Iris pigment epithelial cell (primary cell): ENCODE results near the gene KIAA0930.
"Not testable (repeated sequence)": the region's sequence is repeated elsewhere in the genome, so short reads cannot be mapped to it uniquely, and the experiment has no call there.

Source experiments
- DNase-seq: peaks from one replicate; pipeline ENCODE4 v3.0.0-alpha.2; 2011; ENCODE audit warnings: low read depth

The KIAA0930 gene

DNA sequence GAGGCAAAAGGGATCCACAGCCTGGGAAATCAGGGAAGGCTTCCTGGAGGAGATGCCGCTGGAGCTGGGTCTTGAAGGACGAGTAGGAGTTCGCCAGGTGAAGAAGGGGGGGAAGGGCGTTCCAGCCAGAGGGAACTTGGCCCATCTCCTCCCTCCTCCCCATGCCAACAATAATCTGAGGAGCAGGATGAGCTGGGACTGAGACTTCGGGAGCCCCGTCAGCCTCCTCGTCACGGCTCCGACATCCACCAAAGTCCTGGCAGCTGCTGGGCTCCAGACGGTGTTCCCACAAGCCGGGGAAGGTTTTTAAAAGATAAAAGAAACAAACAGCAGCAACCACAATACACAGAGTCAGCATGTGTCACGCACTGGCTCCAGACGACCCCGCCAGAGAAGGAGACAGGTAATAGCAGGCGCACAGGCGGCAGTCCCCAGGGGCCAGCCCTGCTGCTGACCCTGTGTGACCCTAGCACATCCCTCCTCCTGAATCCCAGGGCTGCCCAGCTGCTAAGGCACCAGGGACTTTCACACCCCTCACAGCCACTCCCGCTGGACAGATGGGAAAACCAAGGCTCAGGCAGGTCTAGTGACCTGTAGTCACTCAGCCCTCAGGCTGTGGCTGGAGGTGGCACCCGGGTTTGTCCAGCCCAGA lies 39.7 kb downstream of the KIAA0930 start:
- DNase-seq = peak; percentile 92

DNA sequence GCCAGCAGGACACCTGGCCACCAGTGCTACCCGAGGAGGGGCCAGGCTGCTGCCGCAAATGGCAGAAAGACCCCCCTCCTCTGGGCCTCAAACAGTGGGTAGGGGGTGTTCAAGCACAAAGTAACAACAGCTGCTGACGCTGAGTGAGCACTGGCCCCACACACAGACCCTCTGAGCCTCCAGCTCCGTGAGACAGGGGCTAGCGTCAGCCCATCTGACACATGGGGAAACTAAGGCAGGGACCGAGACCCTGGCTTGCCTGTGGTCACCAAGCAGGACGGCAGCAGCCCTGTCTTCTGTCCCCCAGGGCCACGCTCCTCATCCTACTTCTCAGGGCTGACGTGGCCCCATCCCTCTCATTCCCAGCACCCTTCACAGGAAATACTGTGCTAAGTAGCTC lies 40.5 kb downstream of the KIAA0930 start:
- DNase-seq = no peak

DNA sequence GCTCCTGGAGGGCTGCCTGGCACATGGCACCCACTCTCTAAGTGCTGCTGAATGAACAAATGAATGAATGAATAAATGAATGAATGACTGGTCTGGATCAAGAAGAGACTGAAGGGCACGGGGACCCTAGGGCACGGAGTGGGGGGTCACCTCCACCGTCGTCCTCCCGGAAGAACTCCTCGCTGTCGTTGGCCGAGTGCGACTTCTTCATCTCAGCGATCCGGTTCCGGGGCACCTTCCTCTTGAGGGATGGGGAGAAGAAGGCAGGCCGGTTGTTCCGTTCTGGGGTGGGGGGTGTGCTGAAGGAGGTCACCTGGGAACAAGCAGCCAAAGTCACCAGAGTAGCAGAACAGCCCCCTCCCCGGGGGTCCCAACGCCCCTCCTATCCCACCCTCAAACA lies 41.0 kb downstream of the KIAA0930 start:
- DNase-seq = no peak

DNA sequence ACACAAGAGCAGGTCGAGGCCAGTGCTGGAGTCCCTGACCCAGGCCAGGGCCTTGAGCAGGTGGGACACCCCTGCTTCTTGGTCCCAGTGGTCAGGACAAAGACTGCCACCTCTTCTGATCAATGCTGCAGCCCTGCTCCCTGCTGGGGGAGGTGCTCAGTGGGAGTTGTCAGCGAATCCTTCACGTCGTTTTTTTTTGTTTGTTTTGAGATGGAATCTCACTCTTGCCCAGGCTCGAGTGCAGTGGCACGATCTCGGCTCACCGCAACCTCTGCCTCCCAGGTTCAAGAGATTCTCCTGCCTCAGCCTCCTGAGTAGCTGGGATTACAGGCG lies 42.3 kb downstream of the KIAA0930 start:
- DNase-seq = no peak

DNA sequence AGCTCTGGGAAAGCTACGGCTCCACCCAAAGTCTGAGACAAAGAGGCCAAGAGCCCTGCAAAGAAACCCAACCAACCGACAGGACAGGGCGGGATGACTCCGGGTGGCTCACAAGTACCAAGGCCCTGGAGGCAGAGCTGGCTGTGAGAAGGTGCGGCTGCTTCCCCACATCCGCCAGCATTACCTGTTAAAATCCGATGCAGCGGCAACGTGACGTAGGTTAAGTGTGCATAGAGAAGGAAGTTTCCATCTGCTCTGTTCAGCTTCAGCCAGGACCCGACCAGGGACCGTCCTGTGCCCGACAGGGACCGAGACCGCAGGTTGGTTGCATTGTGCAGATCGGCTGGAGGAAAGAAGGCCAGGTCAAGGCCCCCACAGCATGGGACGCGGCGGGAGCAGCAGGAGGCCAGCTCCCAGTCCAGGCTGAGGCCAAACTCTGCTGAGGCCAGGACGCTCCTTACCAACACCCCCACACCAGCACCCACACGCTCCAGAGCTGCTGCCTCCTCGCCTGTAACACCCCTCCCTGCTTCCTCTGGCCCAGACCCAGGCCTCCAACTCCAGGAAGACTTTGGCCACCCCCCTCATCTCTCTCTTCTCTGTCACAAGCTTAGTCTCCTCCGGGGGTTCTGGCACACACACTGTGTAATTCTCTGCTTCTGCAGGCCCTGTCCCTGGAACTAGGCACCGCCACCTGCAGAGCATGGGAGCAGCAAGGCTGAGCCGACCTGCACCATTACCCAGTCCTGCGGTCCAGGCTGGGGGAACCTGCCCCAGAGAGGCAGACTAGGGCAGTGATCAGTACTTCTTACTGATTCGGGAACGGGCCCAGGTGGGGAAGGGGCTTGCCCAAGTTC lies 42.9 kb downstream of the KIAA0930 start:
- no peak for DNase-seq

DNA sequence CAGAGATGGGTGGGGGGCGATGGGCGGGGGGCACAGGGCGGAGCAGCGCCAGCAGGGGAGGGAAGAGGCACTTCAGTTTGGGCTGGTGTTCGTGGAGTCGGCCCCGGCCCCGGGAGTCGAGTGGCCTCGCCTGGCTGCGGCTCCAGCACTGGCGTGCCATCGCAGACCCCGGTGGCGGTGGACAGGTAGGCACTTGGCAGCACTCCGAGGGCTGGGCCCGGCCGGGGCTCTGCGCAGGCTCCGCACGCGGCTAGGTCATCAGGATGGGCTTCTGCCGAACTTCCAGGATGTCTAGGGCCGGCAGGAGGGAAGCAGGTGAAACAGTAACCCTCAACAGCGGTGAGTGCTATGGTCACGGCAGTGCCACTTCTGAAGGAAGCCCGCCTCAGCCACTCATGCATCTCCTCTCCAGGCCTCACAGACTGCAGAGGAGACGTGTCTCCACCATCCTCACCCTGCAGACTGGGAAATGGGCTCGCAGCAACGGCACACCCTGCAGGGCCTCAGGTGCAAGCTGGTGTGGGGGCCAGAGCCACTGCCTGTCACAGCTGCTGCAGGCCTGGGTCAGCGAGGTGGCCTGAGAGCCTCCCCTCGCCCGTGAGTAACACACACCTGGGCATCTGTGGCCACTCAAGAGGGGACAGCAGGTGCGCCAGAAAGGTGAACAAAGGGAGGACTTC lies 43.6 kb downstream of the KIAA0930 start:
- no peak for DNase-seq

DNA sequence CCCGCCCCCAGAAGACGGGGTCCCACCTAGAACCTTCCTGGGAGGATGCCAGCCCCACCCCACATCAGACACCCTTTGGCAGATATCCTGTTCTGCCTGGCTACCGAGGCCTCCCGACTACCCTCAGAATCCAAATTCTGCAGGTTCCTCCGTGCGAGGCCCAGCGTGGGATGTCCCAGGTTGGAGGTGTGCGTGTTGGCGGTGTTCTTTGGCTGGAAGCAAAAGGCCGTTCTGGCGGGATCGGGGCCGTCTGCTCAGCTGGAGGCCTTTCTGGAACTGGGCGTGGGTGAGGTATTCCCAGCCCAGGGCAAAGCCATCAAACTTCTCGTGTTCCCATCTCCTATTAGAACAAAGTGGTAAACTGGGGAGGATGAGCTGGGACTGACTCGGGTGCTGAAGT lies 44.4 kb downstream of the KIAA0930 start:
- no peak for DNase-seq

DNA sequence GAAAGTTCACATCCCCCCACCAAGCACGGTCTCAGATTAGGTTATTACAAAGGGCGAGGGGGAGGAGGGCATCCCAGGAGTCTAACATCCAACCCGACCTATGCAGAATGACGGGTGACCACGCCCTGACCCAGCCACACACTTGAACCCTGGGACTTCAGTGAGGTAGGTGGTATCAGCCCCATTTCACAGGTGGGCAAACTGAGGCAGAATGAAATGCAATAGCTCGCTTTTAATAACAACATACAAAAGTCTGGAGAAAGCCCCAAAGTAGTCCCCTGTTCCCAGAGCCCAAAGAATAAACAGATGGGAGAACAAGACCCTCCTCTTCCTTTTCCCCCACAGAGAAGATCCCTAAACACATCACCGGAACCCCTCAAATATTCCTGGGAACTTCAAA lies 45.1 kb downstream of the KIAA0930 start:
- DNase-seq = no peak

DNA sequence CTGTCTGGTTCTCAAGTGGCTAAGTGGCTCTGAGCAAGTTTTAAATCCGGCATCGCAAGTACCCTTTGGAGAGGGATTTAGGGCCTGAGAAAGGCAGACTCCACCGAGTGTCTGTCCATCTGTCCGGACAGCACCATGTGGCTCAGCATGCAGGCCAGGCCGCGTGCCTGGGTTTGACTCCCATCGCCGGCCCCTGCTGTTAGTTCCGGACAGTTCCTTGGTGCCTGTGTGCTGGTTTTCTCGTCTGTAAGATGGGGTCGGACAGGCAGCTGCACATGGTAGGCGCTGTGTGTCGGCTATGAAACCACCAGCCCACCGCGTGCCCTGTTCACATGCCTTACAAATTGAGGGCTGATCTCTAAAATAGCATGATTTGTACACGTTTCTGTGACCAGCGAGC lies 46.0 kb downstream of the KIAA0930 start:
- DNase-seq = no peak

DNA sequence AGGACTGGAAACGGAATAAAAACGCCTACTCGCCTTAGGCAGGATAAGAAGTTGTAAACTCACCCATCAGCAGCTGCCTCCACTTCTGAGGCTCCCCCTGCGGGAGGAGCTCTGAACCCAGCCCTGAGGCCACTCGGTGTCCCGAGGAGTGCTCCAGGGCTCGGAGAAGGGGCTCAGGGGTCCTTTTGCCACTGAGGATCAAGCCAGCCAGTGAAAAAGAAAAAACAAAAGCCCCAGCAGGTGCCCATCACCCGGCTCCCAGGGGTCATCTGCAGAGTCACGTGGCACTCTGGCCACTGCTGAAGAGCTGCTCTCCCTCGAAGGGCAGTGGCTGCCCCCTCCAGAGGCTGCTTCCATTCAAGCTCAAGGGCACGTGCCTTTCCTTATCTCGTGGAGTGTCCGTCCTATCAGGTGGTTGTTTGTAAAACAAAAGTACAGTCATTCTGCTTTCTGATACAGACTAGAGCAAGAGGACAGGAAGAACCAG lies 48.0 kb downstream of the KIAA0930 start:
- no peak for DNase-seq

DNA sequence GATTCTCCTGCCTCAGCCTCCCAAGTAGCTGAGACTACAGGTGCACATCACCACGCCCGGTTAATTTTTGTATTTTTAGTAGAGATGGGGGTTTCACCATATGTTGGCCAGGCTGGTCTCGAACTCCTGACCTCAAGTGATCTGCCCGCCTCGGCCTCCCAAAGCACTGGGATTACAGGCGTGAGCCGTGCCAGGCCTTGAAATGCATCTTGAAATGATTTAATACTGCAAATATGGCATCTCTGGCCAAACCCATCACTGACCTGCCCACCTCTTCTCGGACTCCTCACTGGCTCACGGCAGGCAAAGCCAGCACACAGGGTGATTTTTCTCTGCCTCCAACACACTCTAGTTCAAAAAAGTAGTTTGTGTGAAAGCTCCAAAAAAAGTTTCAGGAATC lies 48.9 kb downstream of the KIAA0930 start:
- DNase-seq = not testable (repeated sequence)

DNA sequence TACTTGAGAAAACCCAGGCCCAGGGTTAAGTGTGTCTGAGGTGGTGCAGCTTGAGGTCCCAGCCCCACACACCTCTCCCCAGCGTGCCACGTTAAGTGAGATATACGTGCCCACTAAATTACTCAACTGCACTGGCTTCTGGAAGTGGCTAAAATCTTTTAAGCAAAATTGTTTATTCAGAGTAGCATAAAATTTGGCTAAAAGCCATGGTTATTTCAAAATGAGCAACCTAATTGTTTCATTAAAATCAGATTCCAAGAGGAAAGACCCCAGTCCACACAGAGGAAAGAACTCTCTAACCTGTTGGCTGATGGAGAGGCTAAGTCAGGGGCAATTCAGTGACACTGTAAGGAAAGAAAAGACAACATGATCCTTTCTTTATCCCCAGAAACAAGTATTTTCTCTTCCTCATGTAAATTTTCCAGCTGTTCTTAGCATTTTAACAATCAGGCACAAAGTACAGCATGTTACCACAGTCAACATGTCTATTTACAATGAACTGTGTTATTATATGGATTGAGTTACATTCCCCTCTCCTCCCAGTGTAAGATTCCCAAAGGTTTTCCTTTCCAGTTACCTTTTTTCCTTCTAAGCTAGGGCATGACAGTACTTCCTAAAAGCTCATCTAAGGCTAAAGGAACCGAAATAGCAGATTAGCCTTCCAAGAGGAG lies 50.4 kb downstream of the KIAA0930 start:
- no peak for DNase-seq

DNA sequence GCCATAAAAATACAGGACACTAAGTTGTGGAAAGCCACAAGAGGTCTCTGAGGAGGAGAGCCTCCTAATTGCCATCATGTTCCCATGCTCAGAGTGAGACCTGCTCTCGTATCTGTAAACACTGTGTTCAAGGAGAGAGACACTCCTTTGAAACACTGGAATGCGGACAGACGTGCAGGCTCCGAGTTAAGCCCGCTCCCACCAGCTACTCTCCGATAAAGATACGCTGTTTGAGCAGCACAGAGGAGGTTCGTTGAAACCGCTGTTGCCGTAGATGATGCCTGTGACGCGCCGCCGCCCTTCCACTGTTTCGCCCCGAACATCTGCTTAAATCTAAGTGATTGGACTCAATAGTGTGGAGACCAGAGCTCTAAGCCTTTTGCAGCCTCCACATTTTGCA lies 51.9 kb downstream of the KIAA0930 start:
- DNase-seq = no peak

DNA sequence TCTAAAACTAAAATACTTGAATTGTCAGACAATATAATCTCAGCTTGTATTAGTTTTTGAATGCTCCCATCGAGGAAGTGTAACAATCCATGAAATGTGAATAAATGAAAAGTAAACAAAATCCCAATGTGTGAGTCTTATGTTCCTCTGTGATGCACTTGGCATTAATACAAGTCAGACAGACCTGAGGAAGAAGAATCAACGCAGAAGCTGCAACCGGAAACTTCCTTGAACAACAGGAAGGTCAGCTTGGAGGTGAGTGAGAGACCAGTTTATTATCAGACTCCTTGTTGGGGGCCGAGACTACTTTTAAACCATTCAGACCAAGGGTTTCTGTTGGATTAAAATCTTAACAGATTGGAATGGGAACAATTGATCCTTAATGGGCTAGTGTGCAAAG lies 52.8 kb downstream of the KIAA0930 start:
- DNase-seq = peak; percentile 50

DNA sequence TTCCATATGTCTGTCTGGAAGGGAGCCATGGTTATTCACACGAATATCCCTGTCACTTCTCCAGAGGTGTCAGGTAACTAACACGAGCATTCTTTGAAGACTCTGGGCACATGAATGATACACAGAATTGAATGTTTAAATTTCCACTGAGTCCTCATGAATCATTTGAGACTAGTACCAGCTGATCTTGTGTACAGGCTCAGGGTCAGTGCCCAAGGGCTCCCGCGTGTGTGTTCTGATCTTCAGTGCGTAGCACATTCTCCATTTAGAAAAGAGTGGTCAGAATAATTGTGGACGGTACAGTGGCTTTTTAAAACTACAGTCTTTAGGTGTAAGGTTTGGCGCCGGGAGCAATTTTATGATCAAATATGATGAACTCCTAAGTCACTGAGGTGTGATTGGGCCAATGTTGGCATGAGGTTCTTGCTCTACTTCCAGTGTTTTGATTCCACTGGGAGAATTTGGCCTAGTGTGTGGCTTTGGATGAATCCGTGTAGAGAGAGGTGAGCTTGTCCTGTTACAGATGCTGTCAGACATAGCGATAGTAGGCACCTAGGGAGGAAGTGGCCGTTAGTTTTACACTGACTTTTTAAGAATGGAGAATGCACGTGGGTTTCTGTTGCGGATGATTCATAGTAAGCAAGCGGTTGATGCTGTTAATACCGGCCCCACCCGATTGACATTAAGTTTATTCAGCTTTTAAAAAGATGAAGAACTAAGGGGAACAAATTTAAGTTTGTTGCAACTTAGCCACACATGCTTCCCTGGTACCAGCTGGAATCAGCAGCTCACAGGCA lies 54.8 kb downstream of the KIAA0930 start:
- no peak for DNase-seq

DNA sequence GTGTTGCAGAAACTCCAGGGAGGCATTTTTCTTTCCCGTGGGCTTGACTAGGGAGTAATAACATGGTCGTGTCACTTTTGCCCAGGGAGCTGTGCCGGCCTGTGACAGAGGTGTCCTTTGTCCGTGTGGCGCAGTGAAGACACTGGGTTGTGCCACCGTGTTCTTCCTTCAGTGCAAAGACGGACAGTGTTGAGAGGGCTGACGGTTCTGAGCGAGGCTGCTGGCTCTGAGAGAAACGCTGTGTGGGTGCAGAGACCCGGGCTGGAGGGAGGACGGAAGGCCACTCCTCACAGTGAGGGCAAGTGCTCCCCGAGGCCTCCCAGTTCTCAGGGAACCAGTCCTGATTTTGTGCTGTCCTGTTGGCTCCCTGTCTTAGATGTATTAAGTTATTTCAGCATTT lies 56.7 kb downstream of the KIAA0930 start:
- DNase-seq = no peak

DNA sequence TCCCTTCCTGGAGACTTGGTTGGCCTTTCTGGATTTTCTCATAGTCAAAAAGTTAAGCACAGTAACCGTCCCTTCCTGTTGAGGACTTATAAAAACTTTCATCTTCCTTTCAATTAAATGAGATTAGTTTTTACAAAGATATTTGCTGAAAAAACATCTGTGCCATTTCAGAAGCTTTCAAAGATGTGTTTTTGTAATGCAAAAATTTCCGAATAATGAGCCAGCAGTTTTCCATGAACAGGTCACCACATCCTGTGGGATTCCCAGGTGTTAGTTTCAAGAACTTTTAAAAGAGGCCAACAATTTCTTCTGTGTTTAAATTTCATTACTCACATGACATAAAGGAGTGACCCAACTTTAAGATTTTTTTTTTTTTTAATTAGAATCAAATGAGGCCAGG lies 58.9 kb downstream of the KIAA0930 start:
- no peak for DNase-seq

DNA sequence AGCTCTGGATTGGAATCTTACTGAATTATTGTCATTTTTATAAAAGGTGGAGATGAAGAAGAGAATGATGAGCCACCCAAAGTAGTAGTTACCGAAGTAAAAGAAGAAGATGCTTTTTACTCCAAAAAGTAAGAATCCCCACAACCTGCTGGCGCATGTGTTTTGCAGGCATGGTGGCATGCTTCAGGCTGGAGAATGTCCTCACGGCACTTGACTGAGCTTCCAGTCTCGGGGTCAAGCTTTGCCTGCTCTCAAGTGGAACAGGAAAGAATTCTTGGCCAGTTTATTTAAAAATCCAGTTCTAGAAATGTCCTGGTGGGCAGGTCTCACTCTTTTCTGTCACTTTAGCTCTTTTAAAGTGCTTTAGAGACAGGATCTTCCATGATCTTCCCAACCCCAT lies 59.5 kb downstream of the KIAA0930 start:
- no peak for DNase-seq

DNA sequence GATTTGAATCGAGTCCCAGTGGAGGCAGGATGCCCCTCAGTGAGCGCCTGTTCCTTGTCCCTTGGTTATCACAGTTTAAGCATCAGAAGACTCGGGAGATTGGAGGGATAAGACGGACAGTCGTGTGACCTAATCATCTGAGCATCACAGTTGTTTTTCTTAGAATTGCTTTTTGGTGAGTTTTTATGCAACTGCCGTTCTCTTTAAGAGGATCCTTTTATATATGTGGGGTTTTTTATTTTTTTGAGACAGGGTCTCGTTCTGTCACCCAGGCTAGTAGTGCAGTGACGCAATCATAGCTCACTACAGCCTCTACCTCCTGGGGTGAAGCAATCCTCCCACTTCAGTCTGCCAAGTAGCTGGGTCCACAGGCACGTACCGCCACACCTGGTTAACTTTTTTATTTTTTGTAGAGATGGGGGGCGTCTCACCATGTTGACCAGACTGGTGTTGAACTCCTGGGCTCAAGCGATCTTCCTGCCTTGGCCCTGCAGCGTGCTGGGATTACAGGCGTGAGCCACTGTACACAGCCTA lies 60.5 kb downstream of the KIAA0930 start:
- peak; percentile 36 for DNase-seq

DNA sequence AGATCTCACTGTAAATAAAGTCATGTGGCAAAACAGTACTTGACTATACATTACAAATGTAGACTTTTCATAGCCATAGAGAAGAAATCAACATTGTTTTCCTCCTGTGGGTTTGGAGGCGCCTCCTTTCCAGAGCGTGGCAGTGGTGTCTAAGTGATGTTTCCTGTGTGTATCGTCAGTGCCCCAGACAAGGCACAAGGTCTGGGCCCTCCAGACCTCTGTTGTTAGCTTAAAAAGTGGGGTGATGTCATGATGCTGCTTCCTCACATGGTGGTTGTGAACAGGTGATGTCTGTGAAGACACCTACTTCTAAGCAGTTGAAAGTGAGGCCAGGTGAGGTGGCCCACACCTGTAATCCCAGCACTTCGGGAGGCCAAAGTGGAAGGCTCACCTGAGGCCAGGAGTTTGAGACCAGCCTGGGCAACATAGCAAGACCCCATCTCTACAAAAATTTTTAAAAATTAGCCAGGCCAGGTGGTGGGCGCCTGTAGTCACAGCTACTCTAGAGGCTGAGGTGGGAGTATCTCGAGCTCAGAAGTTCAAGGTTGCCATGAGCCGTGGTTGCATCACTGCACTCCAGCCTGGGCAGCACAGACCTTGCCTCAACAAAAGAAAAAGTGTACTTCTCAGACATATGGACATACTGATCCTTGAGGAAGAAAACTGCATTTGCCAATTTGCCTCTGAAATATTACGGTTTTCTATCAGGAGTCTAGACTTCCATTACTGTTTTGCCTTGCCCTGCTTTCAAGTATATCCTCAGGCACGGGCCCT lies 61.2 kb downstream of the KIAA0930 start:
- no peak for DNase-seq
